Measurements from ENCODE around the gene NRXN3. TPM values are rescaled to one million over a fixed set of nuclear protein-coding genes. Genes with fewer than 3 reads are reported as not detected.

NRXN3 gene
- total and polyA plus RNA-seq, 2 of the 4 experiments (the other 2 are of a cell fraction): 4.8 to 25.1 TPM

GRCh38 chr14:79514700-79515099 lies 1344.5 kb downstream of the NRXN3 start:
- H3K18ac ChIP-seq (ENCODE audit: low read depth, low read length): peak overlapping the region; percentile 38; the same call in 1 of the 2 replicates
- H2BK5ac ChIP-seq (ENCODE audit: low read depth, low read length, poor library complexity, severe bottlenecking): no peak overlapping the region
- in situ Hi-C loops (cut with MboI; ENCODE audit: low sequenced_read_pairs) (no loop called here), intact Hi-C loops (cut with micrococcal nuclease) (loop anchor here (10.0 kb wide), 1 partner anchor 240 kb away; no protein-coding TSS in a partner anchor), dilution Hi-C loops (cut with HindIII; ENCODE audit: low sequenced_read_pairs, unreplicated experiment) (no loop called here)
- ChIA-PET CTCF (no interaction called here), POLR2A (ENCODE audit: unreplicated experiment) (no interaction called here)
- peaks cover 20% of the 10 kb centered on the region for H3K4me1 ChIP-seq (ENCODE audit: control insufficient read depth, insufficient read depth, low read length)
- H3K9me3 ChIP-seq (ENCODE audit: control insufficient read depth, insufficient read depth, low read length): no peaks in the 10 kb centered on the region
- no peak overlapping the region for H3K4me3 ChIP-seq (ENCODE audit: insufficient read depth, low read depth, low read length)
- WGBS, 2 experiments (ENCODE audit: extremely low coverage in 2 of 2, insufficient read length in 1 of 2): no CpG with 5 or more reads among the region's 2 CpGs
- H2BK20ac ChIP-seq (ENCODE audit: low read depth, low read length): 0 out of 2 replicates have a peak overlapping the region, but pooled peaks have one; percentile 2
- no peak overlapping the region for H2BK15ac ChIP-seq (ENCODE audit: low read depth, low read length)
- H4K8ac ChIP-seq (ENCODE audit: low read depth in 2 of 2, low read length in 2 of 2): no peak overlapping the region
- peaks cover 3% of the 10 kb centered on the region; the same call in 1 of the 2 replicates for H3K9me1 ChIP-seq (ENCODE audit: insufficient read depth, low read length)
- H3K23ac ChIP-seq (ENCODE audit: low read depth, low read length): no peak overlapping the region
- H3K4me2 ChIP-seq (ENCODE audit: low read depth, low read length): peak overlapping the region; percentile 56; the same call in 1 of the 2 replicates
- H3K14ac ChIP-seq (replicated peaks; ENCODE audit: low read depth, low read length): no peak overlapping the region
- no peaks in the 10 kb centered on the region for H3K27me3 ChIP-seq (ENCODE audit: control insufficient read depth, insufficient read depth, low read length)
- no peaks in the 10 kb centered on the region for H4K20me1 ChIP-seq (ENCODE audit: insufficient read depth, low read length)
- peak overlapping the region; percentile 42 for H4K5ac ChIP-seq (ENCODE audit: low read depth, low read length)
- no peak overlapping the region for H4K91ac ChIP-seq (ENCODE audit: insufficient read depth, low read depth, low read length)
- no TSS peak for BruUV-seq (replicated peaks)
- H2AK5ac ChIP-seq (ENCODE audit: low read depth, low read length): no peak overlapping the region
- H2BK120ac ChIP-seq (ENCODE audit: low read depth, low read length): peak overlapping the region; percentile 50; the same call in 1 of the 2 replicates
- TF ChIP-seq SMC3 (IDR thresholded peaks at IDR 0.05; ENCODE audit: low read depth, low read length) (no peak), MAFK (IDR thresholded peaks at IDR 0.05; ENCODE audit: low read depth, low read length) (peak; percentile 12; the same call in 1 of the 2 replicates), FOS (IDR thresholded peaks at IDR 0.05; ENCODE audit: low read depth, low read length) (peak; percentile 41; the same call in 1 of the 2 replicates), BHLHE40 (IDR thresholded peaks at IDR 0.05; ENCODE audit: low read depth, low read length) (peak; percentile 23; the same call in 1 of the 2 replicates)
- ATAC-seq (ENCODE audit: low read depth) (peak; percentile 66), DNase-seq (peak; percentile 73)
- H3K79me1 ChIP-seq (ENCODE audit: low read depth in 1 of 2, low read length in 2 of 2): no peaks in the 10 kb centered on the region
- no peak overlapping the region for H3K4ac ChIP-seq (ENCODE audit: low read depth, low read length)
- no peaks in the 10 kb centered on the region for H3K36me3 ChIP-seq (ENCODE audit: control insufficient read depth, insufficient read depth, low read length)
- H3K9ac ChIP-seq (ENCODE audit: low read depth, low read length): no peak overlapping the region
- no peak overlapping the region for H3K27ac ChIP-seq (ENCODE audit: insufficient read depth, low read length)
- no peak overlapping the region for H2AFZ ChIP-seq (replicated peaks; ENCODE audit: low read length, poor library complexity)
- H3K56ac ChIP-seq (ENCODE audit: extremely low read depth, insufficient read depth, low read length): no peak overlapping the region
- H2AK9ac ChIP-seq (replicated peaks; ENCODE audit: low read depth, low read length, poor library complexity): no peak overlapping the region

Measured in IMR-90 (cell line).